Measurements from ENCODE around the gene ADAMTS12. TPM values are rescaled to one million over a fixed set of nuclear protein-coding genes. Genes with fewer than 3 reads are reported as not detected.

Gene ADAMTS12
- total and polyA plus RNA-seq, 4 donors: 0.49 to 6.4 (median 2.3) TPM

DNA sequence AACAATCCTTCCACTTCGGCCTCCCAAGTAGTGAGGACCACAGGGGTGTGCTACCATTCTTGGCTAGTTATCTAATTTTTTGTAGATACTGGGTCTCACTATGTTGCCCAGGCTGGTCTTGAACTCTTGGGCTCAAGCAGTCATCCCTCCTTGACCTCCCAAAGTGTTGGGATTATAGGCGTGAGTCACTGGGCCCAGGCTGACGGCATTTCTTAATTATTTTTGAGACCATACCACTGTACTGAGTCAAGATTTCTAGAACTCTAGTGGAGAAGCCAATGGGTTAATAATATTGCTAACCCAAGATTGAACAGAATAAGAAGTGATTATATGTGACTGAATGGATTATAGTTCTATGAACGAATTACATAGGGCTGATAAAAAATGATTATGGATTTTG, 384.4 kb downstream of the ADAMTS12 start:
- H3K4me1 ChIP-seq (ENCODE audit: control insufficient read depth in 4 of 4, insufficient read depth in 4 of 4, low read length in 3 of 4): no peaks in the 10 kb centered on the region
- no peaks in the 10 kb centered on the region for H3K9me3 ChIP-seq (ENCODE audit: control insufficient read depth in 4 of 4, low read length in 3 of 4)
- no peak overlapping the region for H3K4me3 ChIP-seq (ENCODE audit: low read depth in 1 of 3, low read length in 3 of 3)
- TF ChIP-seq CTCF (IDR thresholded peaks at IDR 0.05; ENCODE audit: low read depth, low read length, missing input control): no peak
- no peak for TF ChIP-seq HNF4A (conservative IDR thresholded peaks at IDR 0.05)
- no peak for TF ChIP-seq YY1 (IDR thresholded peaks at IDR 0.05)
- no peak for TF ChIP-seq REST (IDR thresholded peaks at IDR 0.05)
- no peak for TF ChIP-seq SP1 (IDR thresholded peaks at IDR 0.05)
- TF ChIP-seq TAF1 (conservative IDR thresholded peaks at IDR 0.05): no peak
- TF ChIP-seq FOXA1 (IDR thresholded peaks at IDR 0.05): no peak
- TF ChIP-seq JUND (IDR thresholded peaks at IDR 0.05): no peak
- no peak for TF ChIP-seq RXRA (IDR thresholded peaks at IDR 0.05)
- TF ChIP-seq RAD21 (IDR thresholded peaks at IDR 0.05): no peak
- TF ChIP-seq MAX (IDR thresholded peaks at IDR 0.05): no peak
- no peak for TF ChIP-seq HNF4G (IDR thresholded peaks at IDR 0.05)
- TF ChIP-seq EGR1 (IDR thresholded peaks at IDR 0.05; ENCODE audit: low read depth in 2 of 2): no peak
- no peak for TF ChIP-seq ATF3 (IDR thresholded peaks at IDR 0.05)
- TF ChIP-seq GABPA (IDR thresholded peaks at IDR 0.05 in 1 of 2, conservative IDR thresholded peaks at IDR 0.05 in 1 of 2): no peak
- TF ChIP-seq, protein P1, sequence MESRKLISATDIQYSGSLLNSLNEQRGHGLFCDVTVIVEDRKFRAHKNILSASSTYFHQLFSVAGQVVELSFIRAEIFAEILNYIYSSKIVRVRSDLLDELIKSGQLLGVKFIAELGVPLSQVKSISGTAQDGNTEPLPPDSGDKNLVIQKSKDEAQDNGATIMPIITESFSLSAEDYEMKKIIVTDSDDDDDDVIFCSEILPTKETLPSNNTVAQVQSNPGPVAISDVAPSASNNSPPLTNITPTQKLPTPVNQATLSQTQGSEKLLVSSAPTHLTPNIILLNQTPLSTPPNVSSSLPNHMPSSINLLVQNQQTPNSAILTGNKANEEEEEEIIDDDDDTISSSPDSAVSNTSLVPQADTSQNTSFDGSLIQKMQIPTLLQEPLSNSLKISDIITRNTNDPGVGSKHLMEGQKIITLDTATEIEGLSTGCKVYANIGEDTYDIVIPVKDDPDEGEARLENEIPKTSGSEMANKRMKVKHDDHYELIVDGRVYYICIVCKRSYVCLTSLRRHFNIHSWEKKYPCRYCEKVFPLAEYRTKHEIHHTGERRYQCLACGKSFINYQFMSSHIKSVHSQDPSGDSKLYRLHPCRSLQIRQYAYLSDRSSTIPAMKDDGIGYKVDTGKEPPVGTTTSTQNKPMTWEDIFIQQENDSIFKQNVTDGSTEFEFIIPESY (IDR thresholded peaks at IDR 0.05): no peak
- no peak for TF ChIP-seq NR2F2 (IDR thresholded peaks at IDR 0.05)
- no peak for TF ChIP-seq FOXA2 (IDR thresholded peaks at IDR 0.05)
- WGBS: 90% methylated on average over 4 of the region's 4 CpGs
- no peak overlapping the region for H3K27ac ChIP-seq (ENCODE audit: low read depth in 1 of 2, low read length in 2 of 2)
- no peaks in the 10 kb centered on the region for H3K36me3 ChIP-seq (ENCODE audit: control insufficient read depth in 4 of 4, insufficient read depth in 3 of 4, low read depth in 1 of 4, low read length in 3 of 4)
- H3K27me3 ChIP-seq (ENCODE audit: control insufficient read depth in 4 of 4, insufficient read depth in 4 of 4, low read length in 3 of 4): no peaks in the 10 kb centered on the region
- no peak for DNase-seq (ENCODE audit: low spot score)
- no peak overlapping the region for H3K9ac ChIP-seq (ENCODE audit: low read depth in 1 of 2, low read length in 2 of 2)

Measured in liver (tissue), 9 donors.